Skin epidermis (tissue), 12 donors: ENCODE data around the gene OAF.
A peak's percentile ranks its signal among the peaks of the same experiment; 100 is the strongest.
"Not testable (repeated sequence)": the region's sequence is repeated elsewhere in the genome, so short reads cannot be mapped to it uniquely, and the experiment has no call there.

ENCODE experiments used
- H3K27ac ChIP-seq, 21 experiments: fragments of 200-600 bp; sonication (generic) in 11 of 21; one replicate each; pipeline ENCODE4 v1.5.0; 2020; ENCODE audit warnings: mild to moderate bottlenecking in 3 of 21, inconsistent platforms in 2 of 21, moderate library complexity in 2 of 21
- H3K4me3 ChIP-seq, 7 experiments: fragments of 200-600 bp; sonication (generic) in 2 of 7; one replicate each; pipeline ENCODE4 v1.5.0; 2020; ENCODE audit warnings: inconsistent platforms in 2 of 7, mild to moderate bottlenecking in 2 of 7, moderate library complexity in 1 of 7

OAF gene

DNA sequence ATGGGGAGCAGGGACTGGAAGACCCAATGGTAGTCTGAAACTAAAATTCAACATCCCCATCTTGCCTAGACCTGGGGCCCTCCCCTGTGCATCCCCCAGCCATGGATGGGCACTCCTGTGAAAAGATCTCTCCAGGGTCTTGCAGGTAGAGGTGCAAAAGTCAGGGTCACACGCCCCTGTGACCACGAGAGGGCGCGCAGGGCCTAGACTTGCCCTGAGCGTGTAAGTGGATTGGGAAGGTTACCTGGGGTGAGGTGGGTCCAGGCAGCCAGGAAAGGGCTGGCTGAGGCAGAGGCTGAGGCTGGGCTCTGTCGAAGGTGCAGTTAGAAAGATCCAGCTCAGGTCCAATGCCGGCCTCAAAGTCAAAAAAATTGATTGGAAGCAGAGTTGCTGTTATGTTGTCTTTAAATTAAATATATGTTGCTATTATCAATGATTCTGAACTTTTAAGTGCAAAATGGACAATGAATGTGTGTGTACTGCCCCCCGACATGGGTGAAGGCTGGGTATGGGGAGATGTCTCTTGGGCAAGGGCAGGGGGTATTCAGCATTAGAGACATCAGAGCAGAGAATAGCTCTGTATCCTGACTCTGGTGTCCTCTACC is 24.3 kb downstream of the OAF start:
- Histone ChIP-seq H3K4me3 (no peak overlapping the region), H3K27ac (peak overlapping the region in 3 of 21 experiments; percentile 37 to 76 (median 73))

DNA sequence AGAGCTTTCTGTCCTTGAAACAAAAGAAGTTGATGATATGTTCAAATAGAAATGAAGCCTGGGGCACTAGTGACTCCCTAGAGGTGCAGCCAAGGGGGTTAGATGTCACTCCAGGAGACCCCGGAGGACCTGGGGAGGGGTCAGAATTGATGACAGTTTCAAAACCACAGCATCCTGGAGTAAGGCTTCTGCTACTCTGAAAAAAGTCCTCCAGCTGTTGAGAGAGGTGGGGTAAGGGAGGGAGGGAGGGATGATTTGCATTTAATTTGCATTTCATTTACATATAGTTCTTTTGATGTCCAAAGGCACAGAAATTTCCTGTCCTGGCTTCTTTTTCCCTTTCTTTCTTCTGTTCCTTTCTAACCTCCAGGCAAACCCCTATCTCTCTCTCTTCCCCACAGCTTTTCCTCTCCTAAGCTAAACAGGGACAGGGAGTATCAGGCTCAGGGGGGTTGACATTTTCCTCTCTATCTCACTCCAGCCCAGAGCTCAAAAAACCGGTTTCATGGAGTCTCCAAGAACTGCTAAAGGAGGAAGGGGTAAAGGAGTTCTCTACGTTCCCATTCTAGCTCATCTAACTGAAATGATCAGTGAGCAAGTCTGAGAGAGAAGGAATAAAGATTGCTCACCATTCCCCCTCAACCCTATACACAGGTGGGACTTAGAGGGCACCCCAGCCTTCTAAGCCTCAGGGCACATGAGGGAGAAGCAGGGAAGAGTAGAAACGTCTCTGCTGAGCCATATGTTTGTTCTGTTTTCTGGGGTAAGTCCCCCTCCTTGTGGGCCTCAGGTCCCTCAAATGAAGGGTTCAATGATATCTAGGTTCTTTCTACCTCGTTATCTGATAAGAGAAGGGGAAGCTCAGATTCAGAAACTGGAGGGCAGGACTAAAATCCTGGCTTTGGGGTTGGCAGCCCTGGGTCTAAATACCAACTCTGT is 25.6 kb downstream of the OAF start:
- Histone ChIP-seq H3K27ac (peak overlapping the region in 12 of 21 experiments; percentile 8 to 76 (median 35)), H3K4me3 (no peak overlapping the region)

DNA sequence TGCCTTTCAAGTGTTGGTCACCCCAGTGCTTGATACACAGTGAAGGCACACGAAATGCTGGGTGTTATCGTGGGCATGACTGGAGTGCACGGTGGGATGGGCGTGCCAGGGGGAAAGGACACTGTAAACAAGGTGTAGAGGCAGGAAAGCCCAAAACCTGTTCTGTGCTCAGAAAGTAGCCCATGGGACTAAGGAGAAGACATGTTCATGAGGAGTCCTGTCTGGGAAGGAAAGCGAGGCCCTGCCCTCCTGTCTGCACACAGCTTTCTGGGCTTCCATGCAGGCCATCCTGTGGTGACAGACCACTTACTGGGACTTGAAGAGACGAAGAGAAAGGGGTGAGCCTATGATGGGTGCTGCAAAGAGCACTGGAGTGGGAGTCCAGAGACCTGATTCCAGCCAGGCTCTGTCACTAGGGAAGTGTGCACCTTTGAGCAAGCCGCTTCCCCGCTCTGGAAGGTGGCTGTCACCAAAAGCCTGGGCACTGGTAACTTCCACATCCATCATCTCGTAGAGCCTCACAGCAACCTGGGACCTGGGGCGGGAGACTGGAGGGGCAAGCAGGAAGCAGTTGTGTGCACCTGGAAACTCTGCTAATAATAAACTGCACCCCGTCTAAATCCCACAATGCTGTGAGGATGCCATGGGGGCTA is 28.3 kb downstream of the OAF start:
- Histone ChIP-seq H3K4me3 (no peak overlapping the region), H3K27ac (peak overlapping the region in 4 of 21 experiments; percentile 44 to 86 (median 78))

DNA sequence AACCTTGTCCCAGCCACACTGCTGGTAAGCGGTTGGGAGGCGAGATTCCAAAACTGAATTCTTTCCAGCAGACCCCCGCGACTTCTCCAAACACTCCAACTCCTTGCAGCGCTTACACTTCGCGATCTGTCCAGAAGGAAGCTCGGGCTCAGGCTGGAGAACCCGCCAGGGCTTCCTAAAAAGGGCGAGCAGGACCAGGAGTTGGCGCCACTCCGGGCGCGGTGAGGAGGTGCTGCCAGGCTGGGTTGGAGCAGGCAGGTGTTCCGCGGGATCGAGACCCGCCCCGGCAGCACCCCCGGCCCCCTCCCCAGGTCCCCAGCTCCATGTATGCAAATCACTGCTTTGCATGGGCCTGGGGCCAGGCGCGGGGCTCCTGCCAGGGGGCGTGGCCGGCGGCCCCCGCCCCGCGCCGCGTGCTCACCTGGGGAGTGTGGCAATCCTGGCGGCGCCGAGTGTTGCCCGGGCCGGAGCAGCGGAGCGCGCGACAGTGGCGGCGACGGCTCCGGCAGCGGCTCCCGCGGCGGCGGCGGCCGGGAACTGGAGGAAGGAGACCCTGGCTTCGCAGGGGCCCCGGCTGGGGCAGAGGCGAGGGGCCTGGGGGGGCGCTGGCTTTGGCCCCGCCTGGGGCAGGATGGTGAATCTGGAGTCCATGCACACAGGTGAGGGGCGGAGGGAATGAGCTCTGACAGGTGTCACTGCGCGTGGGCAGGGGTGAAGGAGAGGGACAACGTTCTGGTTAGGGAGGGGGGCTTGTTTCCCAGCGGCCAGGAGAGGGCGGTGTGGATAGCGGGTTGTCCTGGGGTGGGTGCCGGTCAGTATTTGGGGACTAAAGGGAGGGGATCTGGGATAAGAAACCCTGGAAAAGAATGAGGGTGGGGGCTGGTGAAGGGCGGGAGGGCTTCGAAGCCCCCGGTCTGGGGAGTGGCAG is 29.1 kb downstream of the OAF start, which contains the start of gene POU2F3:
POU2F3 (plus strand) TSS at position 428 of the 928 bp plus-strand sequence; CDS start at position 632, 204 bp downstream.
- H3K4me3 ChIP-seq = peak within 1 kb of the TSS; percentile 6 to 55 (median 30)
- H3K27ac ChIP-seq = peak within 1 kb of the TSS in 19 of 21 experiments; percentile 8 to 86 (median 67)

DNA sequence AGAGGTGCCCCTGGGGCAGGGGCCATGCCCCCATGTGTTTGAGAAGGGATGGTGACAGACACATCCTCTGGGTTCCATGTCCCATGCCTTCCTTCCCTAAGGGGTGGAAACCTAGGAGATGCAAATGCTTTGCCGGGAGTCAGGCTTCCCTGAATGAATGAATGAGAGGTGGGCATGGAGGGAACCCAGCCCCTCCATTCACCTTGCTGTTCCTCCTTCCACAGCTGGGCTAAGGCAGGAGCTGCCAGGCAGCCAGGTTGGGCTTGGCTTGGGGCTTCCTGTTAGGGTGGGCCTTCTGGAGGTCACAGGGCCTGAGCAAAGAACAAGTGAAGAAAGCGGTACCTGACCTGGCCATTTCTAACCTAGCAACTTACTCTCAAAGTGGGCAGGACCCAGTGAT is 30.0 kb downstream of the OAF start:
- H3K27ac ChIP-seq = peak overlapping the region in 14 of 21 experiments; percentile 8 to 86 (median 73)
- peak overlapping the region; percentile 6 to 55 (median 30) for H3K4me3 ChIP-seq

DNA sequence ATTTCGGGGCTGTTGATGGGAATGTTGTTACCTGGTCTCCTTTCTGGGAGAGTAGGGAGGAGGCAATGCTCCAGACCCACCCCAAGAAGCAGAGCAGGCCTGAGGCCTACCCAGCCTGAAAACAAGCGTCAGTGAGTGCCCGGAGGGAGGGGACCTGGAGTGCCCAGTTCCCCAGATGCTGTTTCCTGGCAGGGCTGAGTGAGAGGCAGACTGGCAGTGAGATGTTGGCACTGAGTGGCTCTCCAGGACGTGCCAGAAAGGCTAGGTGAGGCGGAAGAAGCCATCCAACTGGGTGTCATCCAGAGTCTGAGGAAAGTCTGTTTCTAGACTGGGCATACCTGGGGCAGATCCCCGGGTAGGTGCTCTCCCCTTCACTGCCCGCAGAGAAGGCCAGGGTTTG is 30.4 kb downstream of the OAF start:
- Histone ChIP-seq H3K27ac (peak overlapping the region in 16 of 21 experiments; percentile 8 to 86 (median 68)), H3K4me3 (peak overlapping the region in 5 of 7 experiments; percentile 28 to 55 (median 41))

DNA sequence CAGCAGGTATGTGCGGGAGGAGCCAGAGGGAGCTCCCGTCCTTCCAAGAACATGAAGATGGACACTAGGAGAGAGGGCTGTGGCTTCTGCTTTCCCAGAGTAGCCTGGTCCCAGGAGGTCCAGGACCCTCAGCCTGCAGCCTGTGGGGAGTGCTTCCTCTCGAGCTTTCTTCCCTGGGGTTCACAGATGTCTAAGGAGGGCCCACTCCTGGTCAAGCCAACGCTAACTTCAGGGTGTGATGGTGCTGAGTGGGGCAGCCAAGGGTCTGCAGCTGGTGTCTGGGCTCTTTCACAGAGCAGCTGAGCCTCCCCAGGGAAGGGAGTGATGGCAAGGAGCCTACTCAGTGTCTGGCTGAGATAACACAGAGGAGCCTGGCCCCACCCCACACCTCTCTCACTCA is 32.4 kb downstream of the OAF start:
- Histone ChIP-seq H3K4me3 (no peak overlapping the region), H3K27ac (no peak overlapping the region)

DNA sequence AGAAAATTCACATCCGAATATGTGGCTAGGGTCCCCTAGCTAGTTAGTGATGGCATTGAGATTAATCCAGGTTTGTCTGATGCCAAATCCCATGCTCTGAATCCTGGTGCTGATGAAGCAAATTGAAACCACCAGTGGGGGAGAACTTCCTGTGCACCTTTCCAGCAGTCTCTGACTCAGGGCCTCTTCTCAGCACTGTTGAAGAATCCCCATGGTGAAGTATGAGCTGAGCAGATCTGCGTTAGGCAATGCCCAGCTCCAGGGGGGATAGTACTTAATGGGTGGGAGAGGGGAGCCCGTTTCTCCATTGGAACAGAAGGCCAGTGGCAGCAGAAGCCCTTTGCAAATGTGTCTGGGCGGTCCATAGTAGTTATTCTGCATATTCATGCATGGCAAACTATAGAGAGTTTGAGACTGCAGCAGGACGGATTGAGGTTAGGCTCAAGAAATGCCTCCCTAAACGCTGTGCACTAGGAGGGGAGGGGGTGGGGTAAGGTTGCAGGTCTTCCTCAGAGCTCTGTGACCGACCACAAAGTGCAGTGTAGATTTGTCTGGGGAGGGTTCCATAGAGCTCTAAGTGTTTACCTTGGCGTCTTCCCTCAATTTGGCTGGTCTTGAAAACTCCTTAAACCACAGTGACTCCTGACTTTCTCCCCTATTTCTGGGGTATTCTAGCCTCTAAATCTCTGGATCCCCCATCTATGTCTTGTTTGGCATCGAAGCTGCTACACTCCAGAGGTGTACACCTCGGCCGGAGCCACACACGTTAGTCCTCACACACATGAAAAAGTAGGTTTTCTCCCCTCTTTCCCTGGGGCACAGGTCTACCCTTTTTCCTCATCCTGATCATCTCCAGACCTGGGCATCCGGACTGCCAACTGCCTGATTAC is 33.9 kb downstream of the OAF start:
- Histone ChIP-seq H3K27ac (no peak overlapping the region), H3K4me3 (no peak overlapping the region)

DNA sequence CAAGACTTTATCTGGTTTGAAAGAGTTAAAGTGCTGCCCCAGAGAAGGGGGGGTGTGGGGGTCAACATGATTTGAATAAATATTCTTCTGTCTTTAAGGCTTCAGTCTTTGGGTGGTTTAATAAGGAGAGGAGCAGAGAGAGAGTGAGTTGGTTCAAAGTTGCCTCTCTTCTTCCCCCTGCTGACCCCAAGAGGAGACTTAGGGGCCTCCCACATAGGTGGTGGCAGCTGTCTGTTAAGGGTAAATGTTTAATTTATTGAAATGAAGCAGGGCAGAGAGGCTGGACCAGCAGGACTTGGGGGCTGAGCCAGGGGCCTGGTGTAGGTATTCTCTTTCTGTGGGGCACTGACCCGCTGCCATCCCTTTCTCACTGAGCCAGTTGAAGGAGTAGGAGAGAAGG is 34.6 kb downstream of the OAF start:
- Histone ChIP-seq H3K27ac (no peak overlapping the region), H3K4me3 (no peak overlapping the region)

DNA sequence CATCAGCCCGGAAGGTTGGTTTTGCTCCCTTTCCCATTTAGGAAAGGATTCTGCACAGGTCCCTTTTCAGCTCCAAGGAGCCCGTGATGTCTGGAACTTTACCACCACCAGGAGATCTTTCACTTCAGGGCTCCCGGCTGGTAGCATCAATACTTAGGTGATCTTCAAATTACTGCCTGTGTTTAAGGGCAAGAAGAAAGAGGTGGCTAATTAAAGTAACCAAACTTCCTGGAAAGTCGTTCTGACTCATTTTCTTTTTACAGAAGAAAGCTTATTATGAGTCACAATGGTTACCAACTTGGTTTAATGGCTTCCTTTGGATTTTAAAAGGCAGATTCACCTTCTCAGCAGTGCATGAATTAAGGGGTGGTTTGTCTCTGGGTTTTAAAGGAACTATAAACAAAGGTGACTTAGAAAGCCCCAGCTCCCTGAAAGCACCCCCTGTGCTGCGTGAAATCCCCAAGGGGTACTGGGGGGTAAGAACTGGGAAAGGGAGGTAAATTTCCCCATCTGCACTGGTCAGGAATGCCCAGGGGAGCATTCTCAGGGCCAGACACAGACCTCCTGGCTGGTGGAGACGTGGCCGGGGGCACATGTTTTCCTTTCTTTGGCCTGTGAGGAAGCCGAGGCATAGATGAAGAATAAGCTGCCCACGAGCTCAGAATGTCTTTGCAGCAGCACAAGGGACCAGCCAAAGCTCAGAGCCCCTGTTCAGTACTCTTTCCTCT is 37.9 kb downstream of the OAF start:
- no peak overlapping the region for H3K27ac ChIP-seq
- H3K4me3 ChIP-seq = no peak overlapping the region

DNA sequence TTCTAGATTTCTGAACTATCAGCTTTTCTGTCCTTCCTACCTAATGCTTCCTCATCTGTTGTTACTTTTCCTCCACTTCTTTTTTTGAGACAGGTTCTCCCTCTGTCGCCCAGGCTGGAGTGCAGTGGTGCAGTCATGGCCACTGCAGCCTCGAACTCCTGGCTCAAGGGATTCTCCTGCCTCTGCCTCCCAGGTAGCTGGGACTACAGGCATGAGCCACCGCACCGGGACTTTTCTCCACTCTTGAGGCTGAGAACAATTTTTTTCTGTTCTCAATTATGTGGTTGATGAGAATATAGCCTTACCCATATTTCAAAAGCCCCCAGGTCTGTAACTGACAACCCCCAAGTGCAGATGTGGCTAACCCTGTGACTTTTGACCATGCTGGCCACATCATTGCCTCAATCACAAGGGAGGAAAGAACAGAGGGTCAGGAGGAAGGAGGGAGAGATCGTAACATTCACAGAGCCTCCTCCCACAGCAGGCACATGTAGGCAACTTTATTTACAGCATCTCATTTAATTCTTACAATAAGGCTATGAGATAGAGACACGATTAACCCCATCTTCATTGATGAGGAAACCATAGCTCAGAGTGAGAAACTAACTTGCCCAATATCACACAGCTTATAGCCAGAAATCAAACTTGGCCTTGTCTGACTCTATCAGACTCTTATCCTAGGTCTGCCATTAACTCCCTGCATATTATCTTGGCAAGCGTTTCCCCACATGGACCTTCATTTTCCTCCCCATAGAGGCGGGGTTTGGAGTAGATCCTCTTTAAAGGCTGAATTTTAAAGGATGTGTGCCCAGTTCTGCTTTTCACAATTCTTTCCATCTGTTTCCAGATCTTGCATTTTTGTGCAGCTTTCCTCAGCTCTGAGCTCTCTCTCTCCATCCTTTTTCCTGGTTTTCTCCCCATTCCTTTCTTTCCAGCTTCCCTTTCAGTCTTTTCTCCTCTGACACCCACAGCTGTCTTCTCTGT is 38.7 kb downstream of the OAF start:
- Histone ChIP-seq H3K27ac (no peak overlapping the region), H3K4me3 (no peak overlapping the region)

DNA sequence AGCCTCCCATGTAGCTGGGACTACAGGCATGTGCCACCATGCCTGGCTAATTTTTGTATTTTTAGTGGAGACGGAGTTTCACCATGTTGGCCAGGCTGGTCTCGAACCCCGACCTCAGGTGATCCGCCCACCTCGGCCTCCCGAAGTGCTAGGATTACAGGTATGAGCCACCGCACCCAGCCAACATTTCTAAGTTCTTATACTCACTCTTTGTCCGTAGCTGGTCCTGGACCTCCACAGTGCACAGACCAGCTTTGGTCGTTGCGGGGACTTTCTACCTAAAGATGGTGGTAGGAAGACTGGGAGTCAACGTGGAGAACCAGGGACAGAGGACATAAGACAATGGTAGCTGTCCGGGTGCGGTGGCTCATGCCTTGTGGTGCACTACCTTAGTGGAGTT is 42.5 kb downstream of the OAF start:
- H3K4me3 ChIP-seq, H3K27ac ChIP-seq: not testable (repeated sequence)

DNA sequence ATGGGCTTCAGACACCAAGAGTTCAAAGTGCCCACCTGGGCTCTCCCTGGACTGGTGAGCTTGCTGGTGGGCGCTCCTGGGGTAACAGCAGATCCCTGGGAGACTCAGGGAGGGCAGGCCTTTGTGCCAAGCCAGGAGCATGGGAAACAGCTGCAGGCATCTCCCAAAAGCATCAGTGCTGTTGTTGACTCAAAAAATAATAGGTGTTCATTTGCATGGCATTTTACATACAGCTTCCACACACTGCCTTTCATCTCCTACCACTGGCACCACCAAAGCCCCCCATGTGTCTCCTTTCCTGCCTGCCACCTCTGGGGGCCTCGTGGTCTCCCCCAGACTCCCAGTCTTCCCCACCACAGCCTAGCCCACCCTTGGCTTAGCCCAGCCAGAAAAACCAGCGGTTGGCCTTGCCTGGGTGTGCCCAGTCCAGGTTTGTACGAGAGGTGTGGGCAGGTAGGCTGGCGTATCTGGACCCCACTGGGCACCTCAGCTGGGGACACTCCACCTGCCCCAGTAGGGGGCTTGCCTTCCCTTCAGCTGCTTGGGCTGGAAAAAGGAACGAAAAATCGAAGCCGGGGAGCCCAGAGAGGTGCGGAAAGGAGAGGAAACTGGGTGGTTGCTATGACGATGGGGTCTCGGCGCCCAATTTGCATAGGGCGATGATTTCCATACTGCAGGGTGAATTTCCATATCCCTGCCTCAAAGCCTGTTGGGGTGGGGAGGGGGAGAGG is 44.1 kb downstream of the OAF start:
- H3K27ac ChIP-seq = peak overlapping the region in 1 of 21 experiments; percentile 48
- H3K4me3 ChIP-seq = no peak overlapping the region

DNA sequence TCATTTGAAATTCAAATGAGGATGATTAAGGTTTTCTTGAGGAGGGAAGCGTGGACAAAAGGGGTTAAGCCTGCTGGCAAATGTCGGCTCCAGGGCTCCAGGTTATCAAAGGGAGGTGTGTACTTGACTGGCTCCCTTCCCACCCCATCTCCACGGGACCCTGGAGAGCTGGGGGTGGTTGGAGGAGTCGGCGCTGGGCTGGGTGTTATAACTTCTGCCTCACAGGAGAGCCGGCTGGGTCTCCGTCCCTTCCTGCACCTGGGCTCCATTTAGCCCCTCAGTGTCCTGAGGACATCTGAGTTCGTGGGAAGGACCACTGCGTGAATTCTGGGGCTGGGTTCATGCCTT is 44.7 kb downstream of the OAF start:
- Histone ChIP-seq H3K27ac (no peak overlapping the region), H3K4me3 (no peak overlapping the region)

DNA sequence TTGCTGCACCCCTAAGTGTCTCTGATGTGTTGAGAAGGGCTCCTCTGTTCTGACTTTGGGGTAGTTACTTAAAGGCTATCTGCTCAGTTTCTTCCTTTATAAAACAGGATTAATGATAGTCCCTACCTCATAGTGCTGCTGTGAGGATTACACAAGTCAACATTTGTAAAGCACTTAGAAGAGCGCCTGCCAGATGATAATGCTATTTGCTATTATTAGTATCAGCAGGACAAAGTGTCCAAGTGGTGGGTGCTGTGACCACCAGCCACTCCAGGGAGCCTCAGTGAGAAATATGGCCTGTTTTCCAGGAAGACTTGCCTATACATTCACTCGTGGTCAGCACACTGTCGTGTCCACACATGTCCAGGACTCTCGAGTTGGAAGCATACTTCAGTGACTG is 45.3 kb downstream of the OAF start:
- no peak overlapping the region for H3K4me3 ChIP-seq
- H3K27ac ChIP-seq = no peak overlapping the region

DNA sequence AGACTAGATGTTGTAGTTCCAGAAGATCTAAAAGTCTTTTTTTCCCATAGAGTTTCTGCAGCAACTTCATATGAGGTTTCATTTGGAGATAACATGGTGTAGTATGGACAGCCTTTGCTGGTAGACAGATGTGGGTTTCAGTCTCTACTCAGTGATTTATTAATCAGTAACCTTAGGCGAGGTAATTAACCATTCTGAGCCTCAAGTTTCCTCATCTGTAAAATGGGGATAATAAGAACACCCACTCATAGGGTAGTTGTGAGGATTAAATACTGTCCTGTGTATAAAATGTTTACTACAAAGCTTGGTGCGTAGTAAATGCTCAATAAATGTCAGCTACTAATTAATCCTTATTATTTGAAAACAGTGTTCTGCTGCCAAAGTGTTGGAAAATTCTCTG is 45.9 kb downstream of the OAF start:
- no peak overlapping the region for H3K4me3 ChIP-seq
- H3K27ac ChIP-seq = no peak overlapping the region
